Tibial artery (tissue), 4 donors: ENCODE results near the gene DDX3X.

Experiments used
- DNase-seq, 2 donors: peaks; one replicate each; pipeline ENCODE4 v3.0.0-alpha.2; 2019
- H3K27ac ChIP-seq, 2 donors: fragments of 200-600 bp; sonication (generic) in 1 of 2; 1 replicate in 1 of 2; 2 replicates in 1 of 2; pipeline ENCODE4 v1.5.1; 2018 to 2019; ENCODE audit warnings: mild to moderate bottlenecking in 1 of 2
- H3K27me3 ChIP-seq, 2 donors: fragments of 200-600 bp; sonication (generic) in 1 of 2; one replicate each; pipeline versions ENCODE4 v1.5.1 to v1.6.0; 2016 to 2019
- H3K36me3 ChIP-seq, 3 donors: fragments of 200-600 bp; sonication (generic) in 2 of 3; one replicate each; pipeline ENCODE4 v1.5.1; 2016 to 2019; ENCODE audit warnings: mild to moderate bottlenecking in 2 of 3
- H3K4me1 ChIP-seq, 4 donors: fragments of 200-600 bp; sonication (generic) in 2 of 4; 1 replicate in 3 of 4; 2 replicates in 1 of 4; pipeline ENCODE4 v1.5.1; 2016 to 2019
- H3K4me3 ChIP-seq, 2 donors: fragments of 200-600 bp; sonication (generic) in 1 of 2; 1 replicate in 1 of 2; 2 replicates in 1 of 2; pipeline ENCODE4 v1.5.1; 2018 to 2019; ENCODE audit warnings: mild to moderate bottlenecking in 2 of 2
- H3K9me3 ChIP-seq, 3 donors: fragments of 200-600 bp; sonication (generic) in 1 of 3; one replicate each; pipeline ENCODE4 v1.5.1; 2016 to 2019
- CTCF ChIP-seq, 2 experiments: fragments of 200-600 bp in 1 of 2; fragments of 450-650 bp in 1 of 2; IDR thresholded peaks; one replicate each; pipeline ENCODE4 v1.5.1; 2017 to 2019; ENCODE audit warnings: antibody characterized with exemption in 2 of 2, mild to moderate bottlenecking in 1 of 2, moderate library complexity in 1 of 2
- intact Hi-C: fragments of 100-400 bp; cut with DNase I; formaldehyde crosslinking; loops from one replicate; pipeline ENCODE4 v1.15.0; 2023; ENCODE audit warnings: low total_unique reads

Gene DDX3X

GRCh38 chrX:41373989-41374606 is 40.1 kb downstream of the DDX3X start:
- Histone ChIP-seq H3K9me3 (no peaks in the 10 kb centered on the region), H3K27ac (no peak overlapping the region), H3K27me3 (no peaks in the 10 kb centered on the region), H3K4me3 (no peak overlapping the region), H3K4me1 (no peaks in the 10 kb centered on the region), H3K36me3 (no peaks in the 10 kb centered on the region)
- intact Hi-C loops = no loop called here
- no peak for DNase-seq
- TF ChIP-seq CTCF (IDR thresholded peaks at IDR 0.05) = no peak

DNA sequence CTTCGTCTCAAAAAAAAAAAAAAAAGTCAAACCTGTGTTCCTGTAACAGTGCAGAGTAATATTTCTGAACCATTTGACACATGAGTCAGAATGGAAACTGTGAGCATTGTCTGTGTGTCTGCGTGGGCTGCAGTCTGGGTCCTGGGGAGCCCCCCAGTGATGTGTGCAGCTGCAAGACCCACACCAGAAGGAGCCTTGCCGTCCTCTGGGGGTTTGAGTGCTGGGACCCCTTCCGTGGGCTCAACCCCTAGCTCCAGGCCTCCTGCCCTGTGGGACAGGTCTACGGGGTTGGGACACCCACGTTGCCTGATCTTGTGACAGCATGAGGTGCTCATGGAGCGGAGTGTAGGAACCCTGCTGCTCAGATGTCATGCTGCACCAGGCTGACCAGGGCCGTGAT is 43.7 kb downstream of the DDX3X start:
- no peaks in the 10 kb centered on the region for H3K9me3 ChIP-seq
- TF ChIP-seq CTCF (IDR thresholded peaks at IDR 0.05) = no peak
- no peaks in the 10 kb centered on the region for H3K4me1 ChIP-seq
- DNase-seq = no peak
- intact Hi-C loops = no loop called here
- H3K36me3 ChIP-seq = no peaks in the 10 kb centered on the region
- no peak overlapping the region for H3K4me3 ChIP-seq
- no peaks in the 10 kb centered on the region for H3K27me3 ChIP-seq
- H3K27ac ChIP-seq = no peak overlapping the region

GRCh38 chrX:41381685-41382084 is 47.7 kb downstream of the DDX3X start:
- intact Hi-C loops = no loop called here
- Histone ChIP-seq H3K36me3 (no peaks in the 10 kb centered on the region), H3K4me3 (no peak overlapping the region), H3K27ac (no peak overlapping the region), H3K9me3 (no peaks in the 10 kb centered on the region), H3K27me3 (no peaks in the 10 kb centered on the region), H3K4me1 (no peaks in the 10 kb centered on the region)
- TF ChIP-seq CTCF (IDR thresholded peaks at IDR 0.05) = no peak
- peak; percentile 48 to 69 for DNase-seq

GRCh38 chrX:41382714-41383645 is 49.0 kb downstream of the DDX3X start:
- no peak overlapping the region for H3K27ac ChIP-seq
- no peak overlapping the region for H3K4me3 ChIP-seq
- H3K36me3 ChIP-seq = no peaks in the 10 kb centered on the region
- H3K27me3 ChIP-seq = no peaks in the 10 kb centered on the region
- DNase-seq = no peak
- H3K9me3 ChIP-seq = no peaks in the 10 kb centered on the region
- no peak for TF ChIP-seq CTCF (IDR thresholded peaks at IDR 0.05)
- H3K4me1 ChIP-seq = no peaks in the 10 kb centered on the region
- intact Hi-C loops = no loop called here

- Histone ChIP-seq H3K27me3 (no peaks in the 10 kb centered on the region), H3K4me1 (no peaks in the 10 kb centered on the region), H3K36me3 (no peaks in the 10 kb centered on the region), H3K4me3 (no peak overlapping the region), H3K27ac (no peak overlapping the region), H3K9me3 (no peaks in the 10 kb centered on the region)
- intact Hi-C loops = no loop called here
- no peak for TF ChIP-seq CTCF (IDR thresholded peaks at IDR 0.05)
- peak; percentile 62 to 68 for DNase-seq
These were observed 50.2 kb downstream of the DDX3X start for GRCh38 chrX:41384051-41384705.
